Measurements from ENCODE around the gene PLD5. TPM values are rescaled to one million over a fixed set of nuclear protein-coding genes. Genes with fewer than 3 reads are reported as not detected.

PLD5 gene
- total and polyA plus RNA-seq, 3 experiments from 2014 or later, result not detected

DNA sequence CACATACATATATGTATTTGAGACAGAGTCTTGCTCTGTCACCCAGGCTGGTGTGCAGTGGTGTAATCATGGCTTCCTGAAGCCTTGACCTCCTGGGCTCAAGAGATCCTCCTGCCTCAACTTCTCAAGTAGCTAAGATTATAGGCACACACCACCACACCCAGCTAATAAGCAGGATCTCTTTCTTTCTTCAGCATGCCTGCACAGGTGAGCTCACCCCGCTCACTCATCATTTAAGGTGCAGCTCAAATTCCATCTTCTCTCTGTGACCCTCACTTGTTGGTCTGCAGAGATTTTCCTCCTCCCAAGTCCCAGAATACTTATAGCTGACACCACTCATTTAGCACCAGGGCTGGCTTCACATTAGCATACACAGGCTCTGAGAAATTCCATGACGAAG, 316.5 kb downstream of the PLD5 start:
- Mint-ChIP-seq H3K9me3 (peaks cover 0 to 2% (median 0%) of the 10 kb centered on the region in 5 donors), H3K27ac (no peak overlapping the region), H3K27me3 (peaks cover 0 to 2% of the 10 kb centered on the region in 2 donors), H3K4me3 (no peak overlapping the region), H3K36me3 (no peaks in the 10 kb centered on the region), H3K4me1 (no peaks in the 10 kb centered on the region)
- ChIA-PET POLR2A (no interaction called here), CTCF (no interaction called here)
- H3K9me3 ChIP-seq (ENCODE audit: low read length), result no peaks in the 10 kb centered on the region
- no peaks in the 10 kb centered on the region for H3K27me3 ChIP-seq (ENCODE audit: insufficient read depth, low read length, poor library complexity, severe bottlenecking)
- H3K4me1 ChIP-seq (ENCODE audit: insufficient read depth, low read length), result no peaks in the 10 kb centered on the region
- no peak overlapping the region for H3K4me3 ChIP-seq (ENCODE audit: low read length)
- H3K27ac ChIP-seq (ENCODE audit: low read depth, low read length), result no peak overlapping the region
- DNase-seq, result no peak
- no peaks in the 10 kb centered on the region for H3K36me3 ChIP-seq (ENCODE audit: insufficient read depth, low read length)

DNA sequence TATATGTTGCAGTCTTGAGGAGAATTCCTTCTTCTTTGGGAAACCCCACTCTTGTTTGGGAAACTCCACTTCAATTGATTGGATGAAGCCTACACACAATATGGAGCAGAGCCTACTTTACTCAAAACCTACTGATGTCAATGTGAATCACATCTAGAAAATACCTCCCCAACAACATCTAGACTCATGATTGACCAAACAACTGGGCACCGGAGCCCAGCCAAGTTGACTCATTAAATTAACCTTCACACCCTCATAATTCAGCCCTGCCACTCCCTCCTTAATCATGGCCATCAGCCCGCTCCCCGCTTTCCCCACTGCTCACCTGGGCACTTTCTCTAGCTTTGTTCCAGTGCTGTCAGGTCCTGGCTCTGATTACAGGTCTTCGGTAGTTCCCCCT, 317.5 kb downstream of the PLD5 start:
- Histone ChIP-seq H3K9me3 (ENCODE audit: low read length) (no peaks in the 10 kb centered on the region), H3K27me3 (ENCODE audit: insufficient read depth, low read length, poor library complexity, severe bottlenecking) (no peaks in the 10 kb centered on the region), H3K4me3 (ENCODE audit: low read length) (no peak overlapping the region), H3K36me3 (ENCODE audit: insufficient read depth, low read length) (no peaks in the 10 kb centered on the region), H3K27ac (ENCODE audit: low read depth, low read length) (no peak overlapping the region), H3K4me1 (ENCODE audit: insufficient read depth, low read length) (no peaks in the 10 kb centered on the region)
- Mint-ChIP-seq H3K9me3 (peaks cover 0 to 1% (median 0%) of the 10 kb centered on the region in 5 donors), H3K36me3 (no peaks in the 10 kb centered on the region), H3K4me3 (no peak overlapping the region), H3K27ac (no peak overlapping the region), H3K27me3 (peaks cover 0 to 2% of the 10 kb centered on the region in 2 donors), H3K4me1 (no peaks in the 10 kb centered on the region)
- ChIA-PET POLR2A (no interaction called here), CTCF (no interaction called here)
- no peak for DNase-seq

GRCh38 chr1:242205622-242206489, 318.6 kb downstream of the PLD5 start:
- H3K27ac ChIP-seq (ENCODE audit: low read depth, low read length), result no peak overlapping the region
- POLR2A ChIA-PET, result no interaction called here
- Mint-ChIP-seq H3K4me3 (no peak overlapping the region), H3K36me3 (no peaks in the 10 kb centered on the region), H3K27me3 (peaks cover 0 to 2% of the 10 kb centered on the region in 2 donors), H3K27ac (no peak overlapping the region), H3K4me1 (no peaks in the 10 kb centered on the region), H3K9me3 (peaks cover 0 to 1% (median 0%) of the 10 kb centered on the region in 5 donors)
- DNase-seq, result no peak
- no peaks in the 10 kb centered on the region for H3K9me3 ChIP-seq (ENCODE audit: low read length)
- no peaks in the 10 kb centered on the region for H3K36me3 ChIP-seq (ENCODE audit: insufficient read depth, low read length)
- no peak overlapping the region for H3K4me3 ChIP-seq (ENCODE audit: low read length)
- no peaks in the 10 kb centered on the region for H3K27me3 ChIP-seq (ENCODE audit: insufficient read depth, low read length, poor library complexity, severe bottlenecking)
- no peaks in the 10 kb centered on the region for H3K4me1 ChIP-seq (ENCODE audit: insufficient read depth, low read length)
- CTCF ChIA-PET, result no interaction called here

DNA sequence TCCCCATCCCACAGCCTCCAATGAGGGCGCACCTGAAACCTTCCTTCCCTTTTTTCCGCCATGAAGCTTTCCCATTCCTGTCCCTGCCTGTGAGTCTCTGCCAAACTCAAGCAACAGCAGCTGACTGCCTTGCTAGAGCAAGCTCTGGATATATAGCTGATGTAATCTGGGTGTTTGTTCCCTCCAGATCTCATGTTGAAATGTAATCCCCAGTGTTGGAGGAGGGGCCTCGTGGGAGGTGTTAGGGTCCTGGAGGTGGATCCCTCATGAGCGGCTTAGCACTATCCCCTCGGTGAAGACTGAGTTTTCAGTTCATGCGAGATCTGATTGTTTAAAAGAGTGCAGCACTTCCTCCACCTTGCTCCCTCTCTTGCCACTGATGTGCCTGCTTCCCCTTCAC, 321.2 kb downstream of the PLD5 start:
- H3K36me3 Mint-ChIP-seq, result no peaks in the 10 kb centered on the region
- CTCF ChIA-PET, result no interaction called here
- POLR2A ChIA-PET, result no interaction called here
- no peak overlapping the region for H3K4me3 ChIP-seq (ENCODE audit: low read length)
- H3K4me1 Mint-ChIP-seq, result no peaks in the 10 kb centered on the region
- DNase-seq, result no peak
- H3K27ac ChIP-seq (ENCODE audit: low read depth, low read length), result no peak overlapping the region
- peaks cover 0 to 2% of the 10 kb centered on the region in 2 donors for H3K27me3 Mint-ChIP-seq
- no peaks in the 10 kb centered on the region for H3K36me3 ChIP-seq (ENCODE audit: insufficient read depth, low read length)
- H3K27me3 ChIP-seq (ENCODE audit: insufficient read depth, low read length, poor library complexity, severe bottlenecking), result no peaks in the 10 kb centered on the region
- no peak overlapping the region for H3K27ac Mint-ChIP-seq
- no peaks in the 10 kb centered on the region for H3K4me1 ChIP-seq (ENCODE audit: insufficient read depth, low read length)
- no peak overlapping the region for H3K4me3 Mint-ChIP-seq
- H3K9me3 ChIP-seq (ENCODE audit: low read length), result no peaks in the 10 kb centered on the region
- peaks cover 0 to 1% (median 0%) of the 10 kb centered on the region in 5 donors for H3K9me3 Mint-ChIP-seq

- Mint-ChIP-seq H3K27me3 (peaks cover 0 to 4% of the 10 kb centered on the region in 2 donors), H3K4me3 (no peak overlapping the region), H3K36me3 (no peaks in the 10 kb centered on the region), H3K4me1 (no peaks in the 10 kb centered on the region), H3K9me3 (peaks cover 0 to 3% (median 0%) of the 10 kb centered on the region in 5 donors), H3K27ac (no peak overlapping the region)
- DNase-seq, result no peak
- Histone ChIP-seq H3K36me3 (ENCODE audit: insufficient read depth, low read length) (no peaks in the 10 kb centered on the region), H3K4me1 (ENCODE audit: insufficient read depth, low read length) (no peaks in the 10 kb centered on the region), H3K4me3 (ENCODE audit: low read length) (no peak overlapping the region), H3K27ac (ENCODE audit: low read depth, low read length) (no peak overlapping the region), H3K27me3 (ENCODE audit: insufficient read depth, low read length, poor library complexity, severe bottlenecking) (no peaks in the 10 kb centered on the region), H3K9me3 (ENCODE audit: low read length) (no peaks in the 10 kb centered on the region)
- ChIA-PET CTCF (no interaction called here), POLR2A (no interaction called here)
These were observed 323.4 kb downstream of the PLD5 start for GRCh38 chr1:242201090-242201489.

GRCh38 chr1:242199776-242200458, 324.6 kb downstream of the PLD5 start:
- Histone ChIP-seq H3K4me3 (ENCODE audit: low read length) (no peak overlapping the region), H3K36me3 (ENCODE audit: insufficient read depth, low read length) (no peaks in the 10 kb centered on the region), H3K27me3 (ENCODE audit: insufficient read depth, low read length, poor library complexity, severe bottlenecking) (no peaks in the 10 kb centered on the region), H3K27ac (ENCODE audit: low read depth, low read length) (no peak overlapping the region), H3K4me1 (ENCODE audit: insufficient read depth, low read length) (no peaks in the 10 kb centered on the region), H3K9me3 (ENCODE audit: low read length) (no peaks in the 10 kb centered on the region)
- Mint-ChIP-seq H3K9me3 (peaks cover 0 to 3% (median 0%) of the 10 kb centered on the region in 5 donors), H3K4me1 (no peaks in the 10 kb centered on the region), H3K36me3 (no peaks in the 10 kb centered on the region), H3K4me3 (no peak overlapping the region), H3K27me3 (peaks cover 0 to 3% of the 10 kb centered on the region in 2 donors), H3K27ac (no peak overlapping the region)
- DNase-seq, result no peak
- POLR2A ChIA-PET, result no interaction called here
- CTCF ChIA-PET, result no interaction called here

- Histone ChIP-seq H3K27ac (ENCODE audit: low read depth, low read length) (no peak overlapping the region), H3K36me3 (ENCODE audit: insufficient read depth, low read length) (no peaks in the 10 kb centered on the region), H3K4me3 (ENCODE audit: low read length) (no peak overlapping the region), H3K27me3 (ENCODE audit: insufficient read depth, low read length, poor library complexity, severe bottlenecking) (no peaks in the 10 kb centered on the region), H3K4me1 (ENCODE audit: insufficient read depth, low read length) (no peaks in the 10 kb centered on the region), H3K9me3 (ENCODE audit: low read length) (no peaks in the 10 kb centered on the region)
- H3K4me3 Mint-ChIP-seq, result no peak overlapping the region
- POLR2A ChIA-PET, result no interaction called here
- DNase-seq, result no peak
- no peak overlapping the region for H3K27ac Mint-ChIP-seq
- peaks cover 0 to 3% (median 0%) of the 10 kb centered on the region in 5 donors for H3K9me3 Mint-ChIP-seq
- peaks cover 0 to 3% of the 10 kb centered on the region in 2 donors for H3K27me3 Mint-ChIP-seq
- CTCF ChIA-PET, result no interaction called here
- H3K4me1 Mint-ChIP-seq, result no peaks in the 10 kb centered on the region
- H3K36me3 Mint-ChIP-seq, result no peaks in the 10 kb centered on the region
These were observed 326.3 kb downstream of the PLD5 start for GRCh38 chr1:242197907-242198820.

DNA sequence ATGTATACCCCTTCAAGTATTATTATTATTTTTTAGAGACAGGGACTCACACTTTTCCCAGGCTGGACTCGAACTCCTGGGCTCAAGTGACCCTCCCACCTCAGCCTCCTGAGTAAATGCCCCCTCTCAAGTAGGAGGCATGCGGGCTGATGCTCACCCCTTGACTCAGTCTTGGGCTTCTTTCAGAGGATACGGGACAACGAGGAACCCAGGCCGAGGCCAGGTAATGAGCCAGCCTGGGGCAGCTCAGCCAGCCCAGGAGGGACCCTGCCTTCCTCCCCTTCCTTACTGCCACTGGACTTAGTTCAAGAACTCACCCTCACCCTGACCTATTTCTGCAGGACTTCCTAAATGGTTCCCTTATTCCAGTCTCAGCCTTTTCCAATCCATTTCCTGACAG, 327.6 kb downstream of the PLD5 start:
- H3K4me3 ChIP-seq (ENCODE audit: low read length), result no peak overlapping the region
- no peak overlapping the region for H3K4me3 Mint-ChIP-seq
- H3K4me1 ChIP-seq (ENCODE audit: insufficient read depth, low read length), result no peaks in the 10 kb centered on the region
- H3K27me3 ChIP-seq (ENCODE audit: insufficient read depth, low read length, poor library complexity, severe bottlenecking), result no peaks in the 10 kb centered on the region
- no peak overlapping the region for H3K27ac ChIP-seq (ENCODE audit: low read depth, low read length)
- DNase-seq, result no peak
- no peaks in the 10 kb centered on the region for H3K4me1 Mint-ChIP-seq
- no peaks in the 10 kb centered on the region for H3K36me3 Mint-ChIP-seq
- H3K9me3 Mint-ChIP-seq, result peaks cover 0 to 3% (median 0%) of the 10 kb centered on the region in 5 donors
- H3K9me3 ChIP-seq (ENCODE audit: low read length), result no peaks in the 10 kb centered on the region
- no peaks in the 10 kb centered on the region for H3K36me3 ChIP-seq (ENCODE audit: insufficient read depth, low read length)
- H3K27me3 Mint-ChIP-seq, result peaks cover 0 to 3% of the 10 kb centered on the region in 2 donors
- no peak overlapping the region for H3K27ac Mint-ChIP-seq
- CTCF ChIA-PET, result no interaction called here
- POLR2A ChIA-PET, result no interaction called here

Measured in CD8-positive, alpha-beta memory T cell (primary cell).